ENCODE data around the gene NUP210. TPM values are rescaled to one million over a fixed set of nuclear protein-coding genes. Genes with fewer than 3 reads are reported as not detected.
A peak's percentile ranks its signal among the peaks of the same experiment; 100 is the strongest.

Gene NUP210
- total and polyA plus RNA-seq, 2 experiments from 2014 or later, result 13.8 to 73.9 TPM

- H3K4me1 ChIP-seq (ENCODE audit: insufficient read depth), result no peaks in the 10 kb centered on the region
- Mint-ChIP-seq H3K4me1 (peaks cover 6% of the 10 kb centered on the region; the same call in 1 of the 3 replicates), H3K27ac (0 out of 2 replicates have a peak overlapping the region, but pooled peaks have one; percentile 18), H3K36me3 (ENCODE audit: low read depth) (peaks cover 76% of the 10 kb centered on the region), H3K27me3 (ENCODE audit: insufficient read depth, low read depth, poor library complexity) (no peaks in the 10 kb centered on the region), H3K9me3 (no peaks in the 10 kb centered on the region; the same call in 2 of the 3 replicates), H3K4me3 (no peak overlapping the region)
- no peak overlapping the region for H3K27ac ChIP-seq (ENCODE audit: low read depth)
- no peak for ATAC-seq
- TF ChIP-seq, protein P1, sequence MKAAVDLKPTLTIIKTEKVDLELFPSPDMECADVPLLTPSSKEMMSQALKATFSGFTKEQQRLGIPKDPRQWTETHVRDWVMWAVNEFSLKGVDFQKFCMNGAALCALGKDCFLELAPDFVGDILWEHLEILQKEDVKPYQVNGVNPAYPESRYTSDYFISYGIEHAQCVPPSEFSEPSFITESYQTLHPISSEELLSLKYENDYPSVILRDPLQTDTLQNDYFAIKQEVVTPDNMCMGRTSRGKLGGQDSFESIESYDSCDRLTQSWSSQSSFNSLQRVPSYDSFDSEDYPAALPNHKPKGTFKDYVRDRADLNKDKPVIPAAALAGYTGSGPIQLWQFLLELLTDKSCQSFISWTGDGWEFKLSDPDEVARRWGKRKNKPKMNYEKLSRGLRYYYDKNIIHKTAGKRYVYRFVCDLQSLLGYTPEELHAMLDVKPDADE (IDR thresholded peaks at IDR 0.05), result no peak
- TF ChIP-seq EZH2 (IDR thresholded peaks at IDR 0.05; ENCODE audit: low read depth, unreplicated experiment), result no peak
- no peak for TF ChIP-seq JUNB (IDR thresholded peaks at IDR 0.05; ENCODE audit: unreplicated experiment)
- TF ChIP-seq, protein P2, sequence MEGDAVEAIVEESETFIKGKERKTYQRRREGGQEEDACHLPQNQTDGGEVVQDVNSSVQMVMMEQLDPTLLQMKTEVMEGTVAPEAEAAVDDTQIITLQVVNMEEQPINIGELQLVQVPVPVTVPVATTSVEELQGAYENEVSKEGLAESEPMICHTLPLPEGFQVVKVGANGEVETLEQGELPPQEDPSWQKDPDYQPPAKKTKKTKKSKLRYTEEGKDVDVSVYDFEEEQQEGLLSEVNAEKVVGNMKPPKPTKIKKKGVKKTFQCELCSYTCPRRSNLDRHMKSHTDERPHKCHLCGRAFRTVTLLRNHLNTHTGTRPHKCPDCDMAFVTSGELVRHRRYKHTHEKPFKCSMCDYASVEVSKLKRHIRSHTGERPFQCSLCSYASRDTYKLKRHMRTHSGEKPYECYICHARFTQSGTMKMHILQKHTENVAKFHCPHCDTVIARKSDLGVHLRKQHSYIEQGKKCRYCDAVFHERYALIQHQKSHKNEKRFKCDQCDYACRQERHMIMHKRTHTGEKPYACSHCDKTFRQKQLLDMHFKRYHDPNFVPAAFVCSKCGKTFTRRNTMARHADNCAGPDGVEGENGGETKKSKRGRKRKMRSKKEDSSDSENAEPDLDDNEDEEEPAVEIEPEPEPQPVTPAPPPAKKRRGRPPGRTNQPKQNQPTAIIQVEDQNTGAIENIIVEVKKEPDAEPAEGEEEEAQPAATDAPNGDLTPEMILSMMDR (conservative IDR thresholded peaks at IDR 0.05; ENCODE audit: low read depth in 2 of 2), result no peak
- TF ChIP-seq, protein P3, sequence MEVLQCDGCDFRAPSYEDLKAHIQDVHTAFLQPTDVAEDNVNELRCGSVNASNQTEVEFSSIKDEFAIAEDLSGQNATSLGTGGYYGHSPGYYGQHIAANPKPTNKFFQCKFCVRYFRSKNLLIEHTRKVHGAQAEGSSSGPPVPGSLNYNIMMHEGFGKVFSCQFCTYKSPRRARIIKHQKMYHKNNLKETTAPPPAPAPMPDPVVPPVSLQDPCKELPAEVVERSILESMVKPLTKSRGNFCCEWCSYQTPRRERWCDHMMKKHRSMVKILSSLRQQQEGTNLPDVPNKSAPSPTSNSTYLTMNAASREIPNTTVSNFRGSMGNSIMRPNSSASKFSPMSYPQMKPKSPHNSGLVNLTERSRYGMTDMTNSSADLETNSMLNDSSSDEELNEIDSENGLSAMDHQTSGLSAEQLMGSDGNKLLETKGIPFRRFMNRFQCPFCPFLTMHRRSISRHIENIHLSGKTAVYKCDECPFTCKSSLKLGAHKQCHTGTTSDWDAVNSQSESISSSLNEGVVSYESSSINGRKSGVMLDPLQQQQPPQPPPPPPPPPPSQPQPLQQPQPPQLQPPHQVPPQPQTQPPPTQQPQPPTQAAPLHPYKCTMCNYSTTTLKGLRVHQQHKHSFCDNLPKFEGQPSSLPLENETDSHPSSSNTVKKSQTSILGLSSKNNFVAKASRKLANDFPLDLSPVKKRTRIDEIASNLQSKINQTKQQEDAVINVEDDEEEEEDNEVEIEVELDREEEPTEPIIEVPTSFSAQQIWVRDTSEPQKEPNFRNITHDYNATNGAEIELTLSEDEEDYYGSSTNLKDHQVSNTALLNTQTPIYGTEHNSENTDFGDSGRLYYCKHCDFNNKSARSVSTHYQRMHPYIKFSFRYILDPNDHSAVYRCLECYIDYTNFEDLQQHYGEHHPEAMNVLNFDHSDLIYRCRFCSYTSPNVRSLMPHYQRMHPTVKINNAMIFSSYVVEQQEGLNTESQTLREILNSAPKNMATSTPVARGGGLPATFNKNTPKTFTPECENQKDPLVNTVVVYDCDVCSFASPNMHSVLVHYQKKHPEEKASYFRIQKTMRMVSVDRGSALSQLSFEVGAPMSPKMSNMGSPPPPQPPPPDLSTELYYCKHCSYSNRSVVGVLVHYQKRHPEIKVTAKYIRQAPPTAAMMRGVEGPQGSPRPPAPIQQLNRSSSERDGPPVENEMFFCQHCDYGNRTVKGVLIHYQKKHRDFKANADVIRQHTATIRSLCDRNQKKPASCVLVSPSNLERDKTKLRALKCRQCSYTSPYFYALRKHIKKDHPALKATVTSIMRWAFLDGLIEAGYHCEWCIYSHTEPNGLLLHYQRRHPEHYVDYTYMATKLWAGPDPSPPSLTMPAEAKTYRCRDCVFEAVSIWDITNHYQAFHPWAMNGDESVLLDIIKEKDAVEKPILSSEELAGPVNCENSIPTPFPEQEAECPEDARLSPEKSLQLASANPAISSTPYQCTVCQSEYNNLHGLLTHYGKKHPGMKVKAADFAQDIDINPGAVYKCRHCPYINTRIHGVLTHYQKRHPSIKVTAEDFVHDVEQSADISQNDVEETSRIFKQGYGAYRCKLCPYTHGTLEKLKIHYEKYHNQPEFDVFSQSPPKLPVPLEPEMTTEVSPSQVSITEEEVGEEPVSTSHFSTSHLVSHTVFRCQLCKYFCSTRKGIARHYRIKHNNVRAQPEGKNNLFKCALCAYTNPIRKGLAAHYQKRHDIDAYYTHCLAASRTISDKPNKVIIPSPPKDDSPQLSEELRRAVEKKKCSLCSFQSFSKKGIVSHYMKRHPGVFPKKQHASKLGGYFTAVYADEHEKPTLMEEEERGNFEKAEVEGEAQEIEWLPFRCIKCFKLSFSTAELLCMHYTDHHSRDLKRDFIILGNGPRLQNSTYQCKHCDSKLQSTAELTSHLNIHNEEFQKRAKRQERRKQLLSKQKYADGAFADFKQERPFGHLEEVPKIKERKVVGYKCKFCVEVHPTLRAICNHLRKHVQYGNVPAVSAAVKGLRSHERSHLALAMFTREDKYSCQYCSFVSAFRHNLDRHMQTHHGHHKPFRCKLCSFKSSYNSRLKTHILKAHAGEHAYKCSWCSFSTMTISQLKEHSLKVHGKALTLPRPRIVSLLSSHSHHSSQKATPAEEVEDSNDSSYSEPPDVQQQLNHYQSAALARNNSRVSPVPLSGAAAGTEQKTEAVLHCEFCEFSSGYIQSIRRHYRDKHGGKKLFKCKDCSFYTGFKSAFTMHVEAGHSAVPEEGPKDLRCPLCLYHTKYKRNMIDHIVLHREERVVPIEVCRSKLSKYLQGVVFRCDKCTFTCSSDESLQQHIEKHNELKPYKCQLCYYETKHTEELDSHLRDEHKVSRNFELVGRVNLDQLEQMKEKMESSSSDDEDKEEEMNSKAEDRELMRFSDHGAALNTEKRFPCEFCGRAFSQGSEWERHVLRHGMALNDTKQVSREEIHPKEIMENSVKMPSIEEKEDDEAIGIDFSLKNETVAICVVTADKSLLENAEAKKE (CRISPR knock-in tag; IDR thresholded peaks at IDR 0.05), result no peak
- no peak for TF ChIP-seq ZNF114 (CRISPR knock-in tag; IDR thresholded peaks at IDR 0.05)
- no peak for TF ChIP-seq EZH2phosphoT487 (IDR thresholded peaks at IDR 0.05; ENCODE audit: unreplicated experiment)
- no peak for TF ChIP-seq ZNF331 (CRISPR knock-in tag; IDR thresholded peaks at IDR 0.05; ENCODE audit: low read depth)
- no peak for TF ChIP-seq NANOG (IDR thresholded peaks at IDR 0.05; ENCODE audit: borderline replicate concordance)
- TF ChIP-seq POLR2AphosphoS5 (IDR thresholded peaks at IDR 0.05; ENCODE audit: low read depth), result no peak
- no peak for TF ChIP-seq CREB1 (CRISPR knock-in tag; IDR thresholded peaks at IDR 0.05; ENCODE audit: low read depth)
- TF ChIP-seq STAT1 (IDR thresholded peaks at IDR 0.05; ENCODE audit: unreplicated experiment), result no peak
- DNase-seq (ENCODE audit: low spot score), result no peak
- H3F3A ChIP-seq (replicated peaks; ENCODE audit: low read depth), result no peaks in the 10 kb centered on the region
- no peaks in the 10 kb centered on the region; the same call in 1 of the 2 replicates for H3K36me3 ChIP-seq (ENCODE audit: insufficient read depth)
- no peak overlapping the region for H3K4me2 ChIP-seq
- no peaks in the 10 kb centered on the region for H3K27me3 ChIP-seq (ENCODE audit: insufficient read depth)
- H3K79me2 ChIP-seq (replicated peaks; ENCODE audit: insufficient read depth), result no peaks in the 10 kb centered on the region
- H3K4me3 ChIP-seq, result no peak overlapping the region
- no peaks in the 10 kb centered on the region for H3K9me2 ChIP-seq (ENCODE audit: insufficient read depth)
- H4K20me1 ChIP-seq (replicated peaks; ENCODE audit: insufficient read depth), result no peaks in the 10 kb centered on the region
- H2AFZ ChIP-seq, result no peak overlapping the region
These were observed 86.8 kb downstream of the NUP210 start for GRCh38 chr3:13333236-13333897.

Measured in GM23338 (cell line).